AG09309 (cell line): Measurements from ENCODE around the gene CLDN22.
A peak's percentile ranks its signal among the peaks of the same experiment; 100 is the strongest.

Experiments
- DNase-seq: peaks from one replicate; pipeline ENCODE4 v3.0.0-alpha.2; 2010; ENCODE audit warnings: low read depth
- H3K4me3 ChIP-seq: 2 replicates; pipeline ENCODE4 v1.5.1; 2011; ENCODE audit warnings: mild to moderate bottlenecking, low read depth, low read length, moderate library complexity; ENCODE audit not compliant: control insufficient read depth
- CTCF ChIP-seq: IDR thresholded peaks from 2 replicates; pipeline ENCODE4 v1.5.1; 2011; ENCODE audit warnings: mild to moderate bottlenecking, low read depth, low read length, inconsistent platforms; ENCODE audit not compliant: insufficient read depth, control insufficient read depth; ENCODE audit errors: missing control alignments

Gene CLDN22

GRCh38 chr4:183337833-183338232 is 17.8 kb upstream of the CLDN22 start:
- H3K4me3 ChIP-seq = no peak overlapping the region
- no peak for TF ChIP-seq CTCF
- DNase-seq = no peak

- DNase-seq = no peak
- no peak for TF ChIP-seq CTCF
- H3K4me3 ChIP-seq = no peak overlapping the region
Observed at GRCh38 chr4:183337349-183337748, 17.3 kb upstream of the CLDN22 start.

GRCh38 chr4:183335369-183335940 is 15.4 kb upstream of the CLDN22 start:
- DNase-seq = peak; percentile 83
- no peak overlapping the region for H3K4me3 ChIP-seq
- no peak for TF ChIP-seq CTCF

GRCh38 chr4:183333983-183334382 is 13.9 kb upstream of the CLDN22 start:
- no peak for DNase-seq
- TF ChIP-seq CTCF = no peak
- H3K4me3 ChIP-seq = no peak overlapping the region

GRCh38 chr4:183333202-183333601 is 13.1 kb upstream of the CLDN22 start:
- no peak for DNase-seq
- no peak overlapping the region for H3K4me3 ChIP-seq
- TF ChIP-seq CTCF = no peak

- no peak for DNase-seq
- TF ChIP-seq CTCF = no peak
- H3K4me3 ChIP-seq = no peak overlapping the region
Observed at GRCh38 chr4:183332447-183332846, 12.4 kb upstream of the CLDN22 start.

GRCh38 chr4:183330841-183331240 is 10.8 kb upstream of the CLDN22 start:
- TF ChIP-seq CTCF = no peak
- no peak overlapping the region for H3K4me3 ChIP-seq
- no peak for DNase-seq
